ENCODE results near the gene SERPINA3.

Gene SERPINA3

DNA sequence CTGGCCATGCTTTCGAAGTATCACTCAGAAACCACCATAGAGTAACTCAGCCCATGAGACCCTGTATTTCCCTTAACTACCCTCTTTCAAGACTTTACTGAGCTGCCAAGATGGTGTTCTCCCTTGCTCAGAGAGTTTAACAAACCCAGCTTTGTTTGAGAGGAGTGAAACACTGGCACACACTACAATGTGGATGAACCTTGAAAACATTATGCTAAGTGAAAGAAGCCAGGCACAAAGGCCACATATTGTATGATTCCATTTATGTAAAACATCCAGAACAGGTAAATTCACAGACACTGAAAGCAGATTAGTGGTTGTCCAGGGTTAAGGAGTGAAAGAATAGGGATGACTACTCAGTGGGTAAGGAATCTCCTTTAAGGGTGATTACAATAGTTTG is 18.9 kb downstream of the SERPINA3 start:
- H3K4me3 ChIP-seq (ENCODE audit: low read length), result no peak overlapping the region
- H4K20me1 ChIP-seq (ENCODE audit: insufficient read depth, low read length), result no peaks in the 10 kb centered on the region
- no peak overlapping the region for H3K27ac ChIP-seq (ENCODE audit: low read length)
- no peaks in the 10 kb centered on the region for H3K4me1 ChIP-seq (ENCODE audit: low read length)
- H3K79me2 ChIP-seq (ENCODE audit: low read length), result no peaks in the 10 kb centered on the region
- H3K27me3 ChIP-seq (ENCODE audit: low read depth, low read length), result peaks cover 37% of the 10 kb centered on the region; the same call in 1 of the 2 replicates
- no peak overlapping the region for H3K9ac ChIP-seq (ENCODE audit: low read length)
- no peaks in the 10 kb centered on the region for H3K36me3 ChIP-seq (replicated peaks; ENCODE audit: low read depth, low read length)
- no peak overlapping the region for H2AFZ ChIP-seq (ENCODE audit: low read depth, low read length)
- H3K4me2 ChIP-seq (ENCODE audit: low read length), result no peak overlapping the region
- no peaks in the 10 kb centered on the region for H3K9me3 ChIP-seq (ENCODE audit: insufficient read depth, low read length)
- no peak for TF ChIP-seq EZH2phosphoT487 (IDR thresholded peaks at IDR 0.05; ENCODE audit: low read depth)
- no peak for TF ChIP-seq CTCF (IDR thresholded peaks at IDR 0.05; ENCODE audit: low read depth, low read length)

- TF ChIP-seq EZH2phosphoT487 (IDR thresholded peaks at IDR 0.05; ENCODE audit: low read depth) (no peak), CTCF (IDR thresholded peaks at IDR 0.05; ENCODE audit: low read depth, low read length) (no peak)
- no peak overlapping the region for H3K4me3 ChIP-seq (ENCODE audit: low read length)
- peaks cover 37% of the 10 kb centered on the region; the same call in 1 of the 2 replicates for H3K27me3 ChIP-seq (ENCODE audit: low read depth, low read length)
- no peaks in the 10 kb centered on the region for H3K36me3 ChIP-seq (replicated peaks; ENCODE audit: low read depth, low read length)
- no peaks in the 10 kb centered on the region for H3K4me1 ChIP-seq (ENCODE audit: low read length)
- H3K9me3 ChIP-seq (ENCODE audit: insufficient read depth, low read length), result no peaks in the 10 kb centered on the region
- H2AFZ ChIP-seq (ENCODE audit: low read depth, low read length), result no peak overlapping the region
- no peak overlapping the region for H3K4me2 ChIP-seq (ENCODE audit: low read length)
- H3K27ac ChIP-seq (ENCODE audit: low read length), result no peak overlapping the region
- H3K79me2 ChIP-seq (ENCODE audit: low read length), result no peaks in the 10 kb centered on the region
- H4K20me1 ChIP-seq (ENCODE audit: insufficient read depth, low read length), result no peaks in the 10 kb centered on the region
- no peak overlapping the region for H3K9ac ChIP-seq (ENCODE audit: low read length)
Observed at GRCh38 chr14:94631536-94632304, 19.5 kb downstream of the SERPINA3 start.

DNA sequence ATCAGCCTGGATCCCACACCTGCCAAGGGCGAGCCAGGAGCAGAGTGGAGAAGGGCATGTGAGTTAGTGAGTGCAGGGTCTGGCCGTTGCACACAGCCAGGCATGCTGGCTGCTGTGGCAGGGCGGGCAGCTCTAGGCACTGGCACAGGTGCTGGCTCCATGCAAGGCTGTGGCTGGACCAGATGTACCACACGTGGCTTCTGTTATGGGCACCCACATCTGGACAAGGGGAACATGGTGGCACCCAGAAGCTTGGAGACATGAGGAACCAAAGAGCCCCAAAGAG is 20.1 kb downstream of the SERPINA3 start:
- Histone ChIP-seq H2AFZ (ENCODE audit: low read depth, low read length) (no peak overlapping the region), H3K4me1 (ENCODE audit: low read length) (no peaks in the 10 kb centered on the region), H3K4me3 (ENCODE audit: low read length) (no peak overlapping the region), H3K27me3 (ENCODE audit: low read depth, low read length) (peaks cover 35% of the 10 kb centered on the region; the same call in 1 of the 2 replicates), H3K27ac (ENCODE audit: low read length) (no peak overlapping the region), H4K20me1 (ENCODE audit: insufficient read depth, low read length) (no peaks in the 10 kb centered on the region), H3K9ac (ENCODE audit: low read length) (no peak overlapping the region), H3K36me3 (replicated peaks; ENCODE audit: low read depth, low read length) (no peaks in the 10 kb centered on the region), H3K4me2 (ENCODE audit: low read length) (no peak overlapping the region), H3K9me3 (ENCODE audit: insufficient read depth, low read length) (no peaks in the 10 kb centered on the region), H3K79me2 (ENCODE audit: low read length) (no peaks in the 10 kb centered on the region)
- TF ChIP-seq EZH2phosphoT487 (IDR thresholded peaks at IDR 0.05; ENCODE audit: low read depth) (no peak), CTCF (IDR thresholded peaks at IDR 0.05; ENCODE audit: low read depth, low read length) (no peak)

DNA sequence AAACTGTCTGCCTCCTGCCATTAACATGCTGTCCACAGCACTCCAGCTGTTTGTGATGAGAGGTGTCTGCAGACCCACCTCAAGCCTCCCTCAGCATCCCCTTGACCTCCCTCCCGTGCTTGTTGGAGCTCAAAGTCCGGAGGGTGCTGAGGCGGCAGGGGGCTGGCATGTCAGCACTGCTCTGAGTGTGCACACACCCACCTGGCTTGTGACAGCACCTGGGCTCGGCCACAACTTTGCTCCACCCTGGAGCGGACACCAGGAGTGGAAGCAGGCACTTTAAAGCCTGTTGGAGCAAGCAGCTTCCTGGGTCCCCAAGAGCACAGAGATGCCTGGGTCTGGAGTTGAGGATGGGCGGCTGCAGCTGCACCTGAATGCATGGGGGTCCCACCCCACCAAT is 20.9 kb downstream of the SERPINA3 start:
- no peaks in the 10 kb centered on the region for H3K9me3 ChIP-seq (ENCODE audit: insufficient read depth, low read length)
- H2AFZ ChIP-seq (ENCODE audit: low read depth, low read length), result no peak overlapping the region
- H3K4me3 ChIP-seq (ENCODE audit: low read length), result no peak overlapping the region
- H3K9ac ChIP-seq (ENCODE audit: low read length), result no peak overlapping the region
- H3K36me3 ChIP-seq (replicated peaks; ENCODE audit: low read depth, low read length), result no peaks in the 10 kb centered on the region
- no peaks in the 10 kb centered on the region for H3K4me1 ChIP-seq (ENCODE audit: low read length)
- TF ChIP-seq EZH2phosphoT487 (IDR thresholded peaks at IDR 0.05; ENCODE audit: low read depth), result no peak
- TF ChIP-seq CTCF (IDR thresholded peaks at IDR 0.05; ENCODE audit: low read depth, low read length), result no peak
- peaks cover 27% of the 10 kb centered on the region; the same call in 1 of the 2 replicates for H3K27me3 ChIP-seq (ENCODE audit: low read depth, low read length)
- no peak overlapping the region for H3K27ac ChIP-seq (ENCODE audit: low read length)
- H4K20me1 ChIP-seq (ENCODE audit: insufficient read depth, low read length), result no peaks in the 10 kb centered on the region
- H3K79me2 ChIP-seq (ENCODE audit: low read length), result no peaks in the 10 kb centered on the region
- H3K4me2 ChIP-seq (ENCODE audit: low read length), result no peak overlapping the region

Measured in OCI-LY3 (cell line).